NCI-H1417 (cell line): ENCODE results near the gene ASXL3.

Experiments used
- DNase-seq, 3 experiments: peaks; one replicate each; lab custom pipeline; 2025; lab: John Stamatoyannopoulos, UW

Gene ASXL3

GRCh38 chr18:33577685-33578517, at the start of gene ASXL3:
TSS of gene ASXL3 (plus strand) at chr18:33578219. CDS start at chr18:33578632, 413 bp downstream.
- peak; percentile 64 to 91 (median 88) for DNase-seq

GRCh38 chr18:33532978-33533377, 45.0 kb upstream of the ASXL3 start:
- no peak for DNase-seq

- DNase-seq = peak in 1 of 3 experiments; percentile 30
Measured at GRCh38 chr18:33536904-33537303, 41.1 kb upstream of the ASXL3 start.

- no peak for DNase-seq
Measured at GRCh38 chr18:33538418-33539042, 39.5 kb upstream of the ASXL3 start.

- DNase-seq = no peak
Measured at GRCh38 chr18:33540392-33540791, 37.6 kb upstream of the ASXL3 start.

- DNase-seq = no peak
Measured at GRCh38 chr18:33541316-33541715, 36.7 kb upstream of the ASXL3 start.

- no peak for DNase-seq
Measured at GRCh38 chr18:33556846-33557245, 21.2 kb upstream of the ASXL3 start.

GRCh38 chr18:33557706-33558105, 20.3 kb upstream of the ASXL3 start:
- no peak for DNase-seq

GRCh38 chr18:33558529-33558928, 19.5 kb upstream of the ASXL3 start:
- peak in 1 of 3 experiments; percentile 17 for DNase-seq

GRCh38 chr18:33560686-33561370, 17.2 kb upstream of the ASXL3 start:
- peak; percentile 28 to 60 (median 29) for DNase-seq

- DNase-seq = no peak
Measured at GRCh38 chr18:33562741-33563140, 15.3 kb upstream of the ASXL3 start.

GRCh38 chr18:33567705-33568104, 10.3 kb upstream of the ASXL3 start:
- DNase-seq = no peak

GRCh38 chr18:33571998-33572787, 5.8 kb upstream of the ASXL3 start:
- DNase-seq = peak in 1 of 3 experiments; percentile 55

- DNase-seq = peak in 2 of 3 experiments; percentile 27 to 93
Measured at GRCh38 chr18:33573193-33573592, 4.8 kb upstream of the ASXL3 start.

- DNase-seq = no peak
Measured at GRCh38 chr18:33575451-33575850, 2.6 kb upstream of the ASXL3 start.

- peak in 1 of 3 experiments; percentile 75 for DNase-seq
Measured at GRCh38 chr18:33576999-33577646, 896 bp upstream of the ASXL3 start.

GRCh38 chr18:33578518-33579348, 714 bp downstream of the ASXL3 start:
- DNase-seq = peak; percentile 20 to 89 (median 85)

GRCh38 chr18:33579349-33580215, 1.6 kb downstream of the ASXL3 start:
- DNase-seq = peak in 2 of 3 experiments; percentile 55 to 73

GRCh38 chr18:33580546-33580945, 2.5 kb downstream of the ASXL3 start:
- peak in 1 of 3 experiments; percentile 45 for DNase-seq
